Thymus (tissue), 11 donors: Measurements from ENCODE around the gene UBE3A. TPM values are rescaled to one million over a fixed set of nuclear protein-coding genes. Genes with fewer than 3 reads are reported as not detected.

Experiments
- DNase-seq, 9 donors: peaks; one replicate each; pipeline ENCODE4 v3.0.0-alpha.2; 2013; ENCODE audit warnings: low spot score in 9 of 9, low read depth in 6 of 9, missing footprints in 1 of 9
- H3K27ac ChIP-seq, 2 donors: one replicate each; pipeline ENCODE4 v1.5.1; 2013; ENCODE audit warnings: control low read depth in 1 of 2, low read depth in 1 of 2, low read length in 1 of 2, mild to moderate bottlenecking in 1 of 2, moderate library complexity in 1 of 2
- H3K27me3 ChIP-seq, 2 donors: one replicate each; pipeline ENCODE4 v1.5.1; 2013; ENCODE audit warnings: low read length in 1 of 2; ENCODE audit not compliant: control insufficient read depth in 2 of 2, insufficient read depth in 1 of 2
- H3K36me3 ChIP-seq, 2 donors: one replicate each; pipeline ENCODE4 v1.5.1; 2013; ENCODE audit warnings: low read length in 1 of 2, mild to moderate bottlenecking in 1 of 2, moderate library complexity in 1 of 2; ENCODE audit not compliant: control insufficient read depth in 2 of 2, insufficient read depth in 2 of 2
- H3K4me1 ChIP-seq, 2 donors: one replicate each; pipeline ENCODE4 v1.5.1; 2013; ENCODE audit warnings: low read length in 2 of 2; ENCODE audit not compliant: control insufficient read depth in 2 of 2, insufficient read depth in 2 of 2
- H3K4me3 ChIP-seq, 2 donors: one replicate each; pipeline ENCODE4 v1.5.1; 2013; ENCODE audit warnings: low read length in 2 of 2, control low read depth in 1 of 2, mild to moderate bottlenecking in 1 of 2
- H3K9me3 ChIP-seq, 2 donors: one replicate each; pipeline ENCODE4 v1.5.1; 2013; ENCODE audit warnings: low read length in 1 of 2, mild to moderate bottlenecking in 1 of 2; ENCODE audit not compliant: control insufficient read depth in 2 of 2, insufficient read depth in 1 of 2
- WGBS: extraction: QIAGEN DNeasy Blood & Tissue Kit; methylation state at CpG from one replicate; pipeline ENCODE4 v1.1.7; 2013; 5-methylcytosine and 5-hydroxymethylcytosine counted together
- polyA plus RNA-seq: library from polyadenylated mRNA; stranded (reverse); fragments of 200-250 nt; gene quantifications from one replicate; pipeline ENCODE4 v1.2.3, GENCODE V29; 2013
- total RNA-seq: library from RNA; stranded (reverse); fragments of 120-200 nt; gene quantifications from one replicate; pipeline ENCODE4 v1.2.4, GENCODE V29; 2013
- donor health status: healthy.

UBE3A gene
- total and polyA plus RNA-seq, 2 donors, result 34.7 to 80.2 TPM

DNA sequence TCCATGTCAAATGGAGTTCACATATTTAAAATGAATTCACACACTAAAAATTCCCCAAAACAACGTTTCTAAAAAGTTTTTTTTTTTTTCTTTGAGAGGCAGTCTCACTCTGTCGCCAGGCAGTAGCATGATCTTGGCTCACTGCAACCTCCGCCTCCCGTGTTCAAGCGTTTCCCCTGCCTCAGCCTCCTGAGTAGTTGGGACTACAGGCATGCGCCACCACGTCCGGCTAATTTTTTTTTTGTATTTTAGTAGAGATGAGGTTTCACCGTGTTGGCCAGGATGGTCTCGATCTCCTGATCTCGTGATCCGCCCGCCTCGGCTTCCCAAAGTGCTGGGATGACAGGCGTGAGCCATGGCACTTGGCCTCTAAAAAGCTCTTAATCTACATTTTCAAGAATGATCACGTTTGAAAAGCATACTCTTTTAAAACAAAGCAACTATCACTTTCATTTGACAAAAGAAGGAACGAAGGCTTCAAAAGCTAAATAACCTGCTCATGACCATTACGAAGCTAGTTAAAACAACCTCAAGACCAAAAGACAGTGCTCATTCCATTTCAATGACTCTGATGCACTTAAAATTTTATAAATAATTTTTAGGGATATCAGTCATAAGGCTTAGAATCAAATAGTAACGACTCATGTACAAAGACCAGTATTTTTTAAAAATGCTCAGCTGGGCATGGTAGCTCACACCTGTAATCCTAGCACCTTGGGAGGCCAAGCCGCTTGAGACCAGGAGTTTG lies 5.5 kb downstream of the UBE3A start:
- Histone ChIP-seq H3K27me3 (no peaks in the 10 kb centered on the region), H3K4me3 (no peak overlapping the region), H3K9me3 (no peaks in the 10 kb centered on the region), H3K27ac (no peak overlapping the region), H3K36me3 (no peaks in the 10 kb centered on the region), H3K4me1 (peaks cover 0 to 3% of the 10 kb centered on the region in 2 donors)
- no peak for DNase-seq
- 88% methylated on average over 20 of the region's 20 CpGs for WGBS

DNA sequence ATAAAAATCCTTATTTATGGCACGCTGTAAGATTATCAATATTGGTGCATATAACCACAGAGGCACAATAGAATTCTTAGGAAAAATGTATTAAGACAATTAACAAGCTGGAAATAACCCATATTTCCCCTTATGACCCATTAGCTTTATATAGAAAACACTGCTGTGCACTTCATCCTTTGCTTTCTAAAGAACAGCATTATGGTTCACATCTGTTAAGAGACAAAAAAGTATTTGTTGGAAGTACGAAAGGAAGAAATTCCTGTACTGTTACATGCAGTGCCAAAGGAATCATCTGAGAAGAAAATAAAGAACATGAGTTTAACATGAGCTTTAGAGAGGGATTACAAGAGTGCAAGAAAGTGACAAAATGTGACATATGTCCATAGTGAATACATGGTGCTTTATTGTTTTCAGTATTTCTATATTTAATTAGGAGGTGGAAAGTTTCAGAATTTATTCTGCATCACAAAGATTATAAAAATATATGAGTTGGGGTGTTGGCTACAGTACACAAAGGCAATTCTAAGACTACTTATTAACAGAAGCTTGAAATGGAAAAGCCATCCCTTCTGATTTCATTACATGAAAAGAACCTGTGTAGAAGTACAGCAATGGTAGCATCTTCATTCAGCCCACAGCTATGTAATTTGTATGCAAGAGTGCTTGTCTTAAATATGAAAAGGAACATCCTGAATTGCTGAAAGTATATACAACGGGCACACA lies 6.8 kb downstream of the UBE3A start:
- Histone ChIP-seq H3K27ac (no peak overlapping the region), H3K4me1 (no peaks in the 10 kb centered on the region)
- WGBS, result 97% methylated on average over 3 of the region's 3 CpGs

DNA sequence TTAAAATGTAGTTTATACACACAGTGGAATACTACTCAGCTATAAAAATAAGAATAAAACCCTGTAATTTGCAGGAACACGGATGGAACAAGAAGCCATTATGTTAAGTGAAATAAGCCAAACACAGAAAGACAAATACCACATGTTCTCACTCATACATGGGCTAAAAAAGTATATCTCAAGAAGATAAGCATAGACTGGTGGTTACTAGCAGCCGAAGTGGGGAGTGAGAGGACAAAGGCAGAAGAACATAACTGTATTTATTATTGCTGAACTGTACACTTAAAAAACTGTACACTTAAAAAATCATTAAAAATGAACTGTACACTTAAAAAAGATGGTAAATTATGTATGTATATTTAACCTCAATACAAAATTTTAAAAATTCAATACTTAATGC lies 11.0 kb downstream of the UBE3A start:
- no peak overlapping the region for H3K27ac ChIP-seq
- no peak for DNase-seq
- H3K4me1 ChIP-seq, result no peaks in the 10 kb centered on the region
- H3K9me3 ChIP-seq, result no peaks in the 10 kb centered on the region
- 97% methylated on average over 2 of the region's 2 CpGs for WGBS
- H3K36me3 ChIP-seq, result no peaks in the 10 kb centered on the region
- H3K27me3 ChIP-seq, result no peaks in the 10 kb centered on the region
- H3K4me3 ChIP-seq, result no peak overlapping the region

More for the DNA sequence above, 6.8 kb downstream of the UBE3A start:
- Histone ChIP-seq H3K36me3 (no peaks in the 10 kb centered on the region), H3K9me3 (no peaks in the 10 kb centered on the region), H3K4me3 (no peak overlapping the region), H3K27me3 (no peaks in the 10 kb centered on the region)
- no peak for DNase-seq

DNA sequence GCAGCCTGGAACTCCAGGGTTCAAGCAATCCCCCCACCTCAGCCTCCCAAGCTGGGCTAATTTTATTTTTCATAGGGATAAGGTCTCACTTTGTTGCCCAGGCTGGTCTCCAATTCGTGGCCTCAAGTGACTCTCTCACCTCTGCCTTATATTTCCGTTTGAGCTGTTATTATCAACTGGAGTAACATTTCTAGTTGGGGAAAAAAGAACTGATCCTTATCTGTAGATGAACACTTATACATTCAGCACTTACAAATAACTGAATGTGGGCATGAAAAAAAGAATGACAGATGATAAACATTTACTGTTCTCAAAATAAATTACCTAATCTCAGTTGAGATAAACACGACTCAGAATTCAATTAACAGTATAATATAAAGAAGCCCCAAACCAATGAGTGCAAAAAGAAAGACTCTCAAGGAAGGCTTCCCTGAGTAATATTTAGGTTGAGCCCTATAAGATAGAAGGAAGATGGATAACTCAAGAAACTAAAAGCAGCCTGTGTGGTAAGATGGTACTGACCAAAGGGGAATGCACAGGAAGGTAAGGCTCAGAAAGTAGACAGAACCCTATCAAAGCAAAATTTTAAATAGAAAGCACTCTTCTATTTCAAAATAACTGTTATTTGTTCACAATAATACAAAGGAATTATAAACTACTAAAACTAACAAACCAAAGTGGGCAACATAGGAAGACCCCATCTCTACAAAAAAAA lies 11.8 kb downstream of the UBE3A start:
- H3K27ac ChIP-seq, result no peak overlapping the region
- no peak overlapping the region for H3K4me3 ChIP-seq
- no peak for DNase-seq
- no peaks in the 10 kb centered on the region for H3K4me1 ChIP-seq
- WGBS, result 71% methylated on average over 3 of the region's 3 CpGs
- no peaks in the 10 kb centered on the region for H3K36me3 ChIP-seq
- H3K9me3 ChIP-seq, result no peaks in the 10 kb centered on the region
- H3K27me3 ChIP-seq, result no peaks in the 10 kb centered on the region

DNA sequence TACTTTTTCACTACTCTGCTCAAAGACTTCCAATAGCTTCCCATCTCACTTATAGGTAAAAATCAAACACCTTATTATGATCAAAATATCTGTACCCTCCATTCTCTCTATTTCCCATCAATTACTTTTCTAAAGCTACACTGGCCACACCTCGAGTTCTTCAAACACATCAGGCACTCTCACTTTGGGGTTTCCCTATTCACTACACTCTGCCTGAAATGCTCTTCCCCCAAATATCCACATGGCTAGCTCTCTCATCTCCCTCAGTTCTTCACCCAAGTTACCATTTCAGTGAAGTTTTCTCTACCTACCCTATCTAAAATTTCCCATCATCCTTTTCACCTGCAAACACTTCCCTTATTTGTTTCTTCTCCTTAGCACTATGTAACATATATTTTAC lies 14.8 kb downstream of the UBE3A start:
- no peak overlapping the region for H3K27ac ChIP-seq
- WGBS, result 91% methylated on average over 1 of the region's 1 CpG
- H3K4me3 ChIP-seq, result no peak overlapping the region
- H3K4me1 ChIP-seq, result no peaks in the 10 kb centered on the region
- peaks cover 0 to 4% of the 10 kb centered on the region in 2 donors for H3K36me3 ChIP-seq
- H3K9me3 ChIP-seq, result no peaks in the 10 kb centered on the region
- no peak for DNase-seq
- no peaks in the 10 kb centered on the region for H3K27me3 ChIP-seq

DNA sequence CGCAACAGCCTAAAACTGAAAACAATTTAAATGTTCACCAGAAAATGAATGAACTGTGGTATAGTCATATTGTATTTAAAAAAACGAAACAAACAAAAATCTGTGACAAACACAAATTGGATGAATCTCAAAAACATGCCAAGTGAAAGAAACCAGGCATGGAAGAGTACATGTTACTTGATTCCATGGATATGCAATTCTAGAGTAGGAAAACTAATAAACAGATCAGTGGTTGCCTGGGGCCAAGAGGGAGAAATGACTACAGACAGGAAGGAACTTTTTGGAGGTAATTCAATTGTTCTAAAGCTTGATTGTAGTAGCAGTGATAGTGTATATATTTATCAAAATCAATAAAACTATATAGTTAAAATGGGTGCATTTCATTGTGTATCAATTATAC lies 16.8 kb downstream of the UBE3A start:
- no peak for DNase-seq
- H3K27me3 ChIP-seq, result no peaks in the 10 kb centered on the region
- no peak overlapping the region for H3K4me3 ChIP-seq
- no peaks in the 10 kb centered on the region for H3K9me3 ChIP-seq
- H3K36me3 ChIP-seq, result peaks cover 0 to 4% of the 10 kb centered on the region in 2 donors
- H3K27ac ChIP-seq, result no peak overlapping the region
- no peaks in the 10 kb centered on the region for H3K4me1 ChIP-seq
- 95% methylated on average over 2 of the region's 2 CpGs for WGBS

DNA sequence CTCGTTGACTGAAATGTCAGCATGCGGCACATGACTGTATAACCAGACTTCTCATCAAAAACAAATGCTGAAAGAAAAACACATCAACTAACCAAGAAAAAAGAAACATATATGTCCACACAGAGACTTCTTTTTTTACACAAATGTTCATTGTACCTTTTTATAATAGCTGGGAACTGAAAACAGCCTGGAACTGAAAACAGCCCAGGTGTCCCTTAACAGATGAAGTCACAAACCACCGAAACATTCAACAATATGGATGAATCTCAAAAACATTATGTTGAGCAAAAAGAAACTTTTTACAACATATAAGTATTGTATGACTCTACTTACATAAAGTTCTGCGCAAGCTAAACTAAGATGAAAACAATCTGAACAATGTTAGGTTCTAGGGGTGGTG lies 20.6 kb downstream of the UBE3A start:
- H3K27me3 ChIP-seq, result no peaks in the 10 kb centered on the region
- H3K36me3 ChIP-seq, result peaks cover 0 to 4% of the 10 kb centered on the region in 2 donors
- no peak overlapping the region for H3K27ac ChIP-seq
- no peaks in the 10 kb centered on the region for H3K9me3 ChIP-seq
- 82% methylated on average over 4 of the region's 4 CpGs for WGBS
- no peaks in the 10 kb centered on the region for H3K4me1 ChIP-seq
- no peak overlapping the region for H3K4me3 ChIP-seq
- DNase-seq, result no peak

DNA sequence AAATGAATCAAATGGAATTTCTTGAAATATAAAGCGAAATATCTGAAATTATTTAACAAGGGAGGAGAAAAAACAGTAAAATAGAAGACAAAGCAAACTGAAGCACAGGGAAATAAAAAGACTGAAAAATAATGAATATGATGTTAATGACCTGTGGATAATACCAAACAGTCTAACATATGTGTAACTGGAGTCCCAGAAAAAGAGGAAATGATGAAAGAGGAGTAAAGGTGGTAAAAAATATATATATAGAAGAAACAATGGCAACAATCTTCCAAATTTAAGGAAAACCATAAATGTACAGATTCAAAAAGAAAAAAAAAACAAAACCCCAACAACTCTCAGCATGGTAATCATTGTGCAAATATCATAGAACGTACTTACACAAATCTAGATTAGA lies 21.2 kb downstream of the UBE3A start:
- H3K9me3 ChIP-seq, result no peaks in the 10 kb centered on the region
- no peaks in the 10 kb centered on the region for H3K27me3 ChIP-seq
- no peak overlapping the region for H3K4me3 ChIP-seq
- H3K4me1 ChIP-seq, result no peaks in the 10 kb centered on the region
- no peak for DNase-seq
- WGBS, result 98% methylated on average over 2 of the region's 2 CpGs
- H3K27ac ChIP-seq, result no peak overlapping the region
- H3K36me3 ChIP-seq, result peaks cover 0 to 4% of the 10 kb centered on the region in 2 donors

DNA sequence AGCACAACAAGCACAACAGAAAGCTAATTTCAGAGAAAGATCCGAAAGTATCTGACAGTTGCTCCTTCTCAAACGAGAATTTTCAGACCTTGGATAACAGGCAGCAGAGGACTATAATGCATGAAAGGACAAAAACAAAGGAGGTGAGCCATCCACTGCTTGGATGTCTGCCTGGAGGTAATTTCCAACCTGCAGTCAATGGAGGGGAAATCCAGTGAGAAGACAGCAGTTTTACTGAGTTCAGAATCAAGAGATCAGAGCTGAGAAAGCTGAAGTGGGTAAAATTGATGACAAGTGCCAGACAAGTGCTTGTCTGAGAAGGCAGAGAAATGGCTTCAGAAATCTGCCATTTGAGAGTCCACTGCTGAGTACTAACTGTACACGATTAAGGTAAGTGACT lies 22.1 kb downstream of the UBE3A start:
- no peaks in the 10 kb centered on the region for H3K27me3 ChIP-seq
- H3K4me1 ChIP-seq, result no peaks in the 10 kb centered on the region
- 94% methylated on average over 3 of the region's 3 CpGs for WGBS
- peak in 2 of 9 donors; percentile 4 to 28 for DNase-seq
- peak overlapping the region in 1 of 2 donors; percentile 53 for H3K27ac ChIP-seq
- peaks cover 0 to 4% of the 10 kb centered on the region in 2 donors for H3K36me3 ChIP-seq
- H3K4me3 ChIP-seq, result no peak overlapping the region
- no peaks in the 10 kb centered on the region for H3K9me3 ChIP-seq
